ENCODE measurements around the gene MDM1.

GRCh38 chr12:68361953-68362352 is 29.8 kb upstream of the MDM1 start:
- TF ChIP-seq CTCF (IDR thresholded peaks at IDR 0.05) (no peak), POLR2A (IDR thresholded peaks at IDR 0.05) (no peak)
